ENCODE data around the gene OR14A16. TPM values are rescaled to one million over a fixed set of nuclear protein-coding genes. Genes with fewer than 3 reads are reported as not detected.

OR14A16 gene
- total RNA-seq, 1 experiment from 2014 or later, result not detected

- H3K9me3 Mint-ChIP-seq (ENCODE audit: low read depth, unreplicated experiment), result peaks cover 30% of the 10 kb centered on the region
- no peak for DNase-seq
- no peaks in the 10 kb centered on the region for H3K36me3 Mint-ChIP-seq (ENCODE audit: insufficient read depth, unreplicated experiment)
- TF ChIP-seq CTCF (IDR thresholded peaks at IDR 0.05; ENCODE audit: unreplicated experiment), result no peak
- no peaks in the 10 kb centered on the region for H3K4me1 Mint-ChIP-seq (ENCODE audit: low read depth, unreplicated experiment)
- no peaks in the 10 kb centered on the region for H3K27me3 Mint-ChIP-seq (ENCODE audit: unreplicated experiment)
- no peak overlapping the region for H3K27ac Mint-ChIP-seq (ENCODE audit: unreplicated experiment)
- H3K4me3 Mint-ChIP-seq (ENCODE audit: low read depth, unreplicated experiment), result no peak overlapping the region
- BruUV-seq (replicated peaks), result no TSS peak
- intact Hi-C loops (cut with micrococcal nuclease; ENCODE audit: unreplicated experiment), result no loop called here
- CTCF ChIA-PET, result no interaction called here
Observed at GRCh38 chr1:247857985-247858619, 34.2 kb upstream of the OR14A16 start.

- no peak for DNase-seq
- H3K27ac Mint-ChIP-seq (ENCODE audit: unreplicated experiment), result no peak within 1 kb of the TSS
- intact Hi-C loops (cut with micrococcal nuclease; ENCODE audit: unreplicated experiment), result no loop called here
- H3K9me3 Mint-ChIP-seq (ENCODE audit: low read depth, unreplicated experiment), result peaks cover 30% of the 10 kb centered on the region
- no peak for TF ChIP-seq CTCF (IDR thresholded peaks at IDR 0.05; ENCODE audit: unreplicated experiment)
- H3K27me3 Mint-ChIP-seq (ENCODE audit: unreplicated experiment), result no peaks in the 10 kb centered on the region
- H3K36me3 Mint-ChIP-seq (ENCODE audit: insufficient read depth, unreplicated experiment), result no peaks in the 10 kb centered on the region
- no TSS peak for BruUV-seq (replicated peaks)
- CTCF ChIA-PET, result no interaction called here
- H3K4me3 Mint-ChIP-seq (ENCODE audit: low read depth, unreplicated experiment), result no peak within 1 kb of the TSS
- H3K4me1 Mint-ChIP-seq (ENCODE audit: low read depth, unreplicated experiment), result no peaks in the 10 kb centered on the region
Observed at GRCh38 chr1:247857069-247857984, 33.4 kb upstream of the OR14A16 start, which contains the start of gene TRIM58. TSS of gene TRIM58 (plus strand) at chr1:247857187. CDS start at chr1:247857247, 60 bp downstream.

GRCh38 chr1:247855911-247856310 is 32.0 kb upstream of the OR14A16 start:
- Mint-ChIP-seq H3K36me3 (ENCODE audit: insufficient read depth, unreplicated experiment) (no peaks in the 10 kb centered on the region), H3K27me3 (ENCODE audit: unreplicated experiment) (no peaks in the 10 kb centered on the region), H3K27ac (ENCODE audit: unreplicated experiment) (no peak overlapping the region), H3K4me1 (ENCODE audit: low read depth, unreplicated experiment) (no peaks in the 10 kb centered on the region), H3K4me3 (ENCODE audit: low read depth, unreplicated experiment) (no peak overlapping the region), H3K9me3 (ENCODE audit: low read depth, unreplicated experiment) (peaks cover 32% of the 10 kb centered on the region)
- CTCF ChIA-PET, result no interaction called here
- no TSS peak for BruUV-seq (replicated peaks)
- no peak for DNase-seq
- no peak for TF ChIP-seq CTCF (IDR thresholded peaks at IDR 0.05; ENCODE audit: unreplicated experiment)
- intact Hi-C loops (cut with micrococcal nuclease; ENCODE audit: unreplicated experiment), result no loop called here

GRCh38 chr1:247854899-247855545 is 31.1 kb upstream of the OR14A16 start:
- no TSS peak for BruUV-seq (replicated peaks)
- no peak for DNase-seq
- Mint-ChIP-seq H3K27ac (ENCODE audit: unreplicated experiment) (no peak overlapping the region), H3K4me3 (ENCODE audit: low read depth, unreplicated experiment) (no peak overlapping the region), H3K4me1 (ENCODE audit: low read depth, unreplicated experiment) (no peaks in the 10 kb centered on the region), H3K36me3 (ENCODE audit: insufficient read depth, unreplicated experiment) (no peaks in the 10 kb centered on the region), H3K9me3 (ENCODE audit: low read depth, unreplicated experiment) (peaks cover 32% of the 10 kb centered on the region), H3K27me3 (ENCODE audit: unreplicated experiment) (no peaks in the 10 kb centered on the region)
- intact Hi-C loops (cut with micrococcal nuclease; ENCODE audit: unreplicated experiment), result no loop called here
- CTCF ChIA-PET, result no interaction called here
- no peak for TF ChIP-seq CTCF (IDR thresholded peaks at IDR 0.05; ENCODE audit: unreplicated experiment)

Measured in Calu3 (cell line).